Adipose tissue (tissue), 3 donors: Measurements from ENCODE around the gene ORM1. TPM values are rescaled to one million over a fixed set of nuclear protein-coding genes. Genes with fewer than 3 reads are reported as not detected.

Experiments
- H3K27ac ChIP-seq: one replicate; pipeline ENCODE4 v1.5.1; 2013; ENCODE audit warnings: low read depth, low read length
- WGBS, 3 donors: extraction: QIAGEN DNeasy Blood & Tissue Kit; methylation state at CpG; one replicate each; pipeline ENCODE4 v1.1.7; 2013; 5-methylcytosine and 5-hydroxymethylcytosine counted together
- polyA plus RNA-seq, 3 donors: library from polyadenylated mRNA; stranded (reverse); fragments of 200-250 nt; gene quantifications; one replicate each; pipeline ENCODE4 v1.2.3, GENCODE V29; 2013
- donor health status: healthy with polysubstance abuse.
- donor health status: Bipolar disorder and iron deficiency.
- donor health status: healthy.

The ORM1 gene
- polyA plus RNA-seq, 3 donors: 6.9 to 18.0 TPM; not detected in 1

DNA sequence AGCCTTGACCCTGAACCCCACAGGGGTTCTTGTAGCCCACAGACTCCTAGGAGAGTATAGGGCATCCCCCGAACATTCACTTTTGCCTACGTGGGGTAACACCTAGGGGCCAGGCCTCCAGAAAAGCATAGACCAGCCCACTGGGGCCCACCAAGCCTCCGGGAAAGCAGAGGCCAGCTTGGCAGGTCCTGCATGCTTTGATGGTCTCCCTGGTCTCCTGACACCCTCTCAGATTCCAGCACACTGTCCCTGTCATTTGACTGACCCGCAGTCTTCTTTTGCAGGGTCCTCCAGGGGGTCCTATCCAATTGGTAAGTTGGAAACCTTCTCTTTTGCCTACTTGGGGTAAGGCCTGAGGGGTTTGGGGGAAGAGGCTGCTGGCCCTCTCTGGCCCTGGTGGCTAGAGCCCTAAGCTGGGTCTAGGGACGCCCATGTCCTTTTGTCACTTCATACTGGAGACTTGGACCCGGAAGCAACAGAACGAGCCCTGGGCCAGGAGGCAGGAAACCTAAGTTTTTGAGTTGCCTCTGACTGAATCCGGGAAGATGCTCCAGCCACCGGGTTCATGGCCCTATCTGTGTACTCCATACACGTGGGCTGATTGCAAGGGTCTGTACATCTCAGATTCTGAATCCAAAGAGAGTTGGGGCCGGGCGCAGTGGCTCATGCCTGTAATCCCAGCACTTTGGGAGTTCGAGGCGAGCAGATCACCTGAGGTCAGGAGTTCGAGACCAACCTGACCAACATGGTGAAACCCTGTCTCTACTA lies 20.9 kb upstream of the ORM1 start:
- no peak overlapping the region for H3K27ac ChIP-seq
- WGBS, 3 donors: 82 to 87% (median 86%) methylated on average over 15 of the region's 15 CpGs

DNA sequence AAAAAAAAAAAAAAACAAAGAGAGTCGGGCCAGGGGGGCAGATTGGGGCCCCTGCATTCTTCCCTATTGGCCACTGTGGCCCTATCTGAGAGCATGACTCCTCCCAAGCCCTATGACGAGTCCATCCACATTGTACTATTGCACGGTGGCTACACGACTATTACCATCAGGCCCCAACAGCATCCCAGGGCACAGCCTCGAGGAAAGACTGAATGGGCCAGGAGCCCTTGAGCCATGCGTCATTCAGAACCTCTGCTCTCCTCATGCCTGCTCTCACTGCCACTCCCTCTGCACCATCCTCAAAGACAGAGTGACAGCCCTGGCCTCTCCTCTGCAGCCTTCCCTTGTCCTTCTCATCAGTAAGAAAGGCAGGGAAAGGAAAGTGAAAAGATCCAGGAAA lies 20.2 kb upstream of the ORM1 start:
- H3K27ac ChIP-seq: no peak overlapping the region
- 76 to 86% (median 77%) methylated on average over 6 of the region's 6 CpGs for WGBS, 3 donors

GRCh38 chr9:114303571-114303970 lies 19.3 kb upstream of the ORM1 start:
- 82 to 90% (median 87%) methylated on average over 5 of the region's 5 CpGs for WGBS, 3 donors
- no peak overlapping the region for H3K27ac ChIP-seq

GRCh38 chr9:114303977-114304376 lies 18.9 kb upstream of the ORM1 start:
- H3K27ac ChIP-seq: no peak overlapping the region
- 84 to 90% (median 88%) methylated on average over 4 of the region's 4 CpGs for WGBS, 3 donors

- WGBS, 3 donors: 88 to 91% (median 90%) methylated on average over 10 of the region's 10 CpGs
Measured at GRCh38 chr9:114304416-114305188, 18.3 kb upstream of the ORM1 start.

GRCh38 chr9:114307899-114308267 lies 15.0 kb upstream of the ORM1 start:
- WGBS, 3 donors: 85 to 93% (median 90%) methylated on average over 6 of the region's 6 CpGs
- H3K27ac ChIP-seq: no peak overlapping the region

More at GRCh38 chr9:114304416-114305188, 18.3 kb upstream of the ORM1 start:
- no peak overlapping the region for H3K27ac ChIP-seq

DNA sequence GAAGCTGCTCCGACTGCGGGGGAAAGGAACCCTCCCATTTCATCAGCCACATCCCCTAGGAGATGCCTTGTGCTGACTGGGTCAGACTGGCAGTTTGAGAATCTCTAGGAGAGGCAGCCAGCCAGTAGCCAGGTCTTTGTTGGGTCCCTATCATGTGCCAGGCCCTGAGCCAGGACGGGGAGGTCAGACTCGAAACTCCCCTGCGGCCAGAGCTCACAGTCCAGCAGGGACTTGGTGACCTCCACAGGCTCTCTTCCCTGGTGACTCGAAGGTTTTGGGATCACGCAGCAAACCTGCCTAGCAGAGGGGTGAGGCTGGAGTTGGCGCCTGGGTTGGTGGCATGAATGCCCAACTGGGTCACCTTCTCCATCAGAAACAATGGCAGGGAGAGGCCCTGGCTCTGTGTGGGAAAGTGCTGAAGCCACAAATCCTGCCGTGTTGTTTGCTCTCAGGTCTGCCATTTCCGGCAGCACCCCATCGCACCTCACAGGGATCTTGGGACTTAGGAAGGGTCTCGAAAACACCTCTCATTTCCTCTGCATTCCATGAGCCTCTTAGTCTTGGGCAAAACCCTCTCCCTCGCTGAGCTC lies 14.4 kb upstream of the ORM1 start:
- WGBS, 3 donors: 88 to 96% (median 94%) methylated on average over 13 of the region's 13 CpGs
- H3K27ac ChIP-seq: no peak overlapping the region

DNA sequence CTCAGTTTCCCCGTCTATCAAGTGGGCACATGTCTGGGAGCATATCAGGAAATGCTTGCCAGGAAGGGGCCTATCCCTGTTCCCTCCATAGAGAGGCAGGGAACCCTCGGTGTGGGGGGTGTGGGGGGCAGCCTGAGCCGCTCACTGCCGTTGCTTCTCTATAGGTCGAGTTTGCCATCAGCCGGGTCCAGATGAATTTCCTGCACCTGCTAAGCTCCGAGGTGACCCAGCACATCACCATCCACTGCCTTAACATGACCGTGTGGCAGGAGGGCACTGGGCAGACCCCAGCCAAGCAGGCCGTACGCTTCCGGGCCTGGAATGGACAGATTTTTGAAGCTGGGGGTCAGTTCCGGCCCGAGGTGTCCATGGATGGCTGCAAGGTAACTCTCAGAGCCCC lies 13.8 kb upstream of the ORM1 start:
- WGBS, 3 donors: 91 to 97% (median 94%) methylated on average over 13 of the region's 13 CpGs
- no peak overlapping the region for H3K27ac ChIP-seq

GRCh38 chr9:114310471-114311450 lies 12.1 kb upstream of the ORM1 start:
- WGBS, 3 donors: 86 to 91% (median 87%) methylated on average over 22 of the region's 22 CpGs
- H3K27ac ChIP-seq: no peak overlapping the region

- WGBS, 3 donors: 89 to 92% (median 91%) methylated on average over 28 of the region's 28 CpGs
- H3K27ac ChIP-seq: no peak overlapping the region
Measured at GRCh38 chr9:114311571-114312512, 11.1 kb upstream of the ORM1 start.

- no peak overlapping the region for H3K27ac ChIP-seq
- 59 to 84% (median 69%) methylated on average over 8 of the region's 8 CpGs for WGBS, 3 donors
Measured at GRCh38 chr9:114312513-114312875, 10.4 kb upstream of the ORM1 start.

DNA sequence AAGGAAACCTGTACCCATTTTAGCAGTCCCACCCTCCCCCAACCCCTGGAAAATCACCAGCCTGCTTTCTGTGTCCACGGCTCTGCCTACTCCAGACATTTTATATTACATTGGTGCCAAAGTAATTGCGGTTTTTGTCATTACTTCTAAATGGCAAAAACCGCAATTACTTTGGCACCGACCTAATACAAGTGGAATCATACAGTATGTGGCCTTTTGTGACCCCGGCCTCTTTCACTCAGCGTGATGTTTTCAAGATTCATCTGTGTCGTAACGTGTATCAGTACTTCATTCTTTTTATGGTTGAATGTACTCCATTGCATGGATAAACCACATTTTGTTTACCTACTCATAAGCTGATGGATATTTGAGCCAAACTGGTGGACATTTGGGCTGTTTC lies 9.7 kb upstream of the ORM1 start:
- 90 to 92% (median 90%) methylated on average over 8 of the region's 8 CpGs for WGBS, 3 donors
- H3K27ac ChIP-seq: no peak overlapping the region

- WGBS, 3 donors: 81 to 87% (median 82%) methylated on average over 7 of the region's 7 CpGs
- no peak overlapping the region for H3K27ac ChIP-seq
Measured at GRCh38 chr9:114314256-114314867, 8.5 kb upstream of the ORM1 start.

GRCh38 chr9:114314881-114315722 lies 7.8 kb upstream of the ORM1 start:
- H3K27ac ChIP-seq: no peak overlapping the region
- WGBS, 3 donors: 83 to 87% (median 83%) methylated on average over 8 of the region's 8 CpGs

DNA sequence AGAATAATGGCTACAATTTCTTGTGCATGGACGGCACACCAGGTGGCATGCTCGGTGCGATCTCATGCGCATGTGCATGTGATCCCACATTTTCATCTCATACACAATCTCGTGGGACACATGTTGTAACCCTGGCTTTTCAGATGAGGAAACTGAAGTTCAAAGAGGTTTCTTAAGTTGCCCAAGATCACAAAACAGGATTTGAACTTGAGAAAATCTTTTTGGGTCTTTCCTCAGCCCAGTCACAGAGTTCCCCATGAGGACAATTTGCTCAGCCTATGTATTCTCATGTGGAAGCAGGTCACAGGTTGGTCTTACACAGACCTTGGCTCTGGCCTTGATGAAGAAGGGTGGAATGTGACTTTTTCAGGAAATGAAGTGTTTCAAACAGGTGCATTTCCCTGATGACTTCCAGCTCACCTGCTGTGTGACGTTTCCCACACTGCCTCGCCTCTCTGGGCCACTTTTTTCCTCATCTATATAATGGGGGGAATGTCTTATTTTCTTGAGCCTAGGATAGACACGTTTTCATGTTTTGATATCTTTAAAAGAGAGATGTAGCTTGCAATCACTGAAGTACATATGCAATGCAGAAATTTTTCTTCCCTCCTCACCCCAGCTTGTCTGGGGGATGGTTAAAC lies 7.1 kb upstream of the ORM1 start:
- WGBS, 3 donors: 62 to 79% (median 66%) methylated on average over 8 of the region's 8 CpGs
- no peak overlapping the region for H3K27ac ChIP-seq
